ENCODE results near the gene NDUFB4. TPM values are rescaled to one million over a fixed set of nuclear protein-coding genes. Genes with fewer than 3 reads are reported as not detected.

Gene NDUFB4
- polyA plus RNA-seq, 1 donor from 2014 or later = 154 TPM

- Histone ChIP-seq H3K4me2 (ENCODE audit: low read length) (peak overlapping the region; percentile 57), H3K36me3 (ENCODE audit: insufficient read depth, low read length) (no peaks in the 10 kb centered on the region), H3K9ac (ENCODE audit: low read length) (peak overlapping the region; percentile 76), H3K27me3 (ENCODE audit: insufficient read depth, low read depth, low read length) (no peaks in the 10 kb centered on the region), H3K79me2 (replicated peaks; ENCODE audit: insufficient read depth, low read length) (no peaks in the 10 kb centered on the region), H3F3A (ENCODE audit: insufficient read depth, low read length, poor library complexity, severe bottlenecking) (no peaks in the 10 kb centered on the region), H3K9me3 (ENCODE audit: low read length) (no peaks in the 10 kb centered on the region), H3K27ac (ENCODE audit: low read length) (peak overlapping the region; percentile 70), H4K20me1 (ENCODE audit: insufficient read depth) (no peaks in the 10 kb centered on the region), H2AFZ (ENCODE audit: low read depth, low read length) (peak overlapping the region; percentile 85), H3K4me3 (ENCODE audit: low read length) (peak overlapping the region; percentile 61), H3K9me2 (ENCODE audit: insufficient read depth, low read length) (no peaks in the 10 kb centered on the region)
- TF ChIP-seq EP300 (conservative IDR thresholded peaks at IDR 0.05; ENCODE audit: poor library complexity, severe bottlenecking) (no peak), CTCF (IDR thresholded peaks at IDR 0.05; ENCODE audit: poor library complexity, severe bottlenecking) (peak; percentile 96), MXI1 (conservative IDR thresholded peaks at IDR 0.05; ENCODE audit: poor library complexity, severe bottlenecking) (no peak), POLR2AphosphoS5 (IDR thresholded peaks at IDR 0.05) (peak; percentile 48), EZH2 (IDR thresholded peaks at IDR 0.05; ENCODE audit: borderline replicate concordance, insufficient read depth, low read length, poor library complexity, severe bottlenecking) (no peak), RAD21 (conservative IDR thresholded peaks at IDR 0.05) (peak; percentile 91), TAF1 (IDR thresholded peaks at IDR 0.05; ENCODE audit: low read depth) (no peak), REST (IDR thresholded peaks at IDR 0.05; ENCODE audit: borderline replicate concordance) (peak; percentile 58), SMC3 (conservative IDR thresholded peaks at IDR 0.05; ENCODE audit: poor library complexity) (peak; percentile 93)
Measured at GRCh38 chr3:120558771-120559241, 37.3 kb upstream of the NDUFB4 start.

DNA sequence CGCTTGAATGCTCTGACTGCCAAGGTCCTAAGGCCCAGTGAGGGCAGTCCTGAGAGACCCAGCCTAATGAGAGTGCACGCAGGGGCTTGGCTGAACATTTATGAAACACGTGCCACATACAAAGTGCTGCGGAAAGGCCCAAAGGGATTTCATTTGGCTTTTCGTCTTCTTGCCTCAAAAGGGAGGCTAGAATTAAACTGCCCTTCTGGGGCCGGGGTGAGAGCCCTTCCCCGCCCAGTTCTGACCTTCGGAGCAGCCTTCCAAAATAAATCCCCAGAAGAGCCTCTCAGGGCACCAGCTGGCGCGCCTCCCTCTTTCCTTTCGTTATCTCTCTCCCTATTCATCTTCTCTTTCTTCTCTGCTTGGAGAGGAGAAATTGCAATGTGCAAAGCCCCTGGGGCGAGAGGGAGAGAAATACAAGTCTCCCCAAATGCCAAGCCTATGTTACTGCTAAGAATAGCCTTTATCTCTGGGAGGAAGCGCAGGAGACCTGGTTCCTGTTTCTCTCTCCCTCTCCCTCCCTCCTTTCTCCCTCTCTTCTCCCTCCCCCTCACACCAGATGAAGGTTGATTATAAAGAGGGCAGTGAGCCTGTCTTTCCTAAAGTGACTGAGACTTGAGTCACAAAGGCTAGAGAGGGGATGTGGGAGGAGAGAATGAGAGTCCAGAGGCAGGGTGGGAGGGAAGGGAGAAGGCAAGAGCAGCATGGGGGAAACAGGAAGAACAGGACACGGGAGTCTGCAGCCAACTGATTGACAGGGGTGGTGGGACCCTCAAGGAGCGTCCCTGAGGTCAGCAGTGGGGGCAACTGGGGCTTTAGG lies 36.7 kb upstream of the NDUFB4 start:
- H3K9ac ChIP-seq (ENCODE audit: low read length) = peak overlapping the region; percentile 61
- no peaks in the 10 kb centered on the region for H3K79me2 ChIP-seq (replicated peaks; ENCODE audit: insufficient read depth, low read length)
- H3K27me3 ChIP-seq (ENCODE audit: insufficient read depth, low read depth, low read length) = no peaks in the 10 kb centered on the region
- TF ChIP-seq MXI1 (conservative IDR thresholded peaks at IDR 0.05; ENCODE audit: poor library complexity, severe bottlenecking) (peak; percentile 4), REST (IDR thresholded peaks at IDR 0.05; ENCODE audit: borderline replicate concordance) (no peak)
- no peaks in the 10 kb centered on the region for H3K9me3 ChIP-seq (ENCODE audit: low read length)
- peak overlapping the region; percentile 23 for H3K4me3 ChIP-seq (ENCODE audit: low read length)
- H3K27ac ChIP-seq (ENCODE audit: low read length) = peak overlapping the region; percentile 33
- no peaks in the 10 kb centered on the region for H3K36me3 ChIP-seq (ENCODE audit: insufficient read depth, low read length)
- H3K4me2 ChIP-seq (ENCODE audit: low read length) = no peak overlapping the region
- no peaks in the 10 kb centered on the region for H3K9me2 ChIP-seq (ENCODE audit: insufficient read depth, low read length)
- H3F3A ChIP-seq (ENCODE audit: insufficient read depth, low read length, poor library complexity, severe bottlenecking) = no peaks in the 10 kb centered on the region
- no peaks in the 10 kb centered on the region for H4K20me1 ChIP-seq (ENCODE audit: insufficient read depth)
- H2AFZ ChIP-seq (ENCODE audit: low read depth, low read length) = peak overlapping the region; percentile 62
